HepG2 (cell line): Measurements from ENCODE around the gene CDKN3. TPM values are rescaled to one million over a fixed set of nuclear protein-coding genes. Genes with fewer than 3 reads are reported as not detected.

ENCODE experiments used
- CBFB ChIP-seq: sonication (generic); formaldehyde crosslinking; IDR thresholded peaks from 2 replicates; pipeline ENCODE4 v1.4.0; 2020; ENCODE audit warnings: missing genetic modification reagents
- FOXA3 ChIP-seq: IDR thresholded peaks from 2 replicates; pipeline ENCODE4 v1.6.1; 2016; ENCODE audit warnings: missing genetic modification reagents, missing compliant biosample characterization
- HNF4G ChIP-seq, 2 experiments: sonication (generic) in 1 of 2; formaldehyde crosslinking in 1 of 2; IDR thresholded peaks; 2 replicates each; pipeline versions ENCODE4 v1.4.0 to v1.6.1; 2011 to 2020; ENCODE audit warnings: borderline replicate concordance in 2 of 2, low read depth in 2 of 2, mild to moderate bottlenecking in 2 of 2, low read length in 1 of 2, missing genetic modification reagents in 1 of 2, moderate library complexity in 1 of 2
- MAFF ChIP-seq: IDR thresholded peaks from 2 replicates; pipeline ENCODE4 v1.6.1; 2011; ENCODE audit warnings: low read depth, low read length, improper control_type of control experiment
- MIER3 ChIP-seq: IDR thresholded peaks from 2 replicates; pipeline ENCODE4 v1.6.1; 2016; ENCODE audit warnings: missing compliant biosample characterization, borderline replicate concordance
- NFIC ChIP-seq: IDR thresholded peaks from 2 replicates; pipeline ENCODE4 v1.6.1; 2012; ENCODE audit warnings: mild to moderate bottlenecking, low read length, inconsistent platforms
- RCOR2 ChIP-seq: IDR thresholded peaks from 2 replicates; pipeline ENCODE4 v1.6.1; 2016; ENCODE audit warnings: missing biosample characterization, missing genetic modification reagents
- SKI ChIP-seq: fragments of 450-650 bp; IDR thresholded peaks from one replicate; pipeline ENCODE4 v1.6.1; 2018; ENCODE audit warnings: mild to moderate bottlenecking; ENCODE audit not compliant: partially characterized antibody
- ZFY ChIP-seq: sonication (generic); formaldehyde crosslinking; IDR thresholded peaks from 2 replicates; pipeline ENCODE4 v1.4.0; 2020; ENCODE audit warnings: missing genetic modification reagents
- ZMYM4 ChIP-seq: sonication (generic); formaldehyde crosslinking; IDR thresholded peaks from 2 replicates; pipeline ENCODE4 v1.8.1; 2023; ENCODE audit warnings: mild to moderate bottlenecking, missing genetic modification reagents
- ZNF572 ChIP-seq: sonication (generic); formaldehyde crosslinking; IDR thresholded peaks from 2 replicates; pipeline ENCODE4 v1.5.1; 2020; ENCODE audit warnings: mild to moderate bottlenecking, missing genetic modification reagents
- ZNF782 ChIP-seq: sonication (generic); formaldehyde crosslinking; IDR thresholded peaks from 2 replicates; pipeline ENCODE4 v1.4.0; 2020; ENCODE audit warnings: missing genetic modification reagents, mild to moderate bottlenecking, borderline replicate concordance
- ZNF788 ChIP-seq: sonication (generic); formaldehyde crosslinking; IDR thresholded peaks from 2 replicates; pipeline ENCODE4 v1.5.0; 2020; ENCODE audit warnings: mild to moderate bottlenecking, missing genetic modification reagents, borderline replicate concordance
- ZSCAN31 ChIP-seq: sonication (generic); formaldehyde crosslinking; IDR thresholded peaks from 2 replicates; pipeline ENCODE4 v1.5.0; 2020; ENCODE audit warnings: low read depth, mild to moderate bottlenecking, missing genetic modification reagents
- polyA plus RNA-seq, 8 experiments: library from polyadenylated mRNA; depleted of rRNA in 3 of 8; stranded (reverse) in 7 of 8; unstranded in 1 of 8; fragments of >200 nt; fragmentation: Illumina TruSeq in 4 of 8; extraction: Trizol in 4 of 8; gene quantifications; 2 replicates each; pipeline versions ENCODE4 v1.2.1 to v1.2.3, GENCODE V29; 2011 to 2016; ENCODE audit warnings: low read depth in 4 of 8, missing spikeins in 1 of 8, mixed read lengths in 1 of 8; ENCODE audit not compliant: insufficient read depth in 1 of 8
- total RNA-seq, 5 experiments: library from RNA; depleted of rRNA; stranded (reverse); fragments of >200 nt; fragmentation: Illumina TruSeq; extraction: Trizol; gene quantifications; 2 replicates each; pipeline ENCODE4 v1.2.3, GENCODE V29; 2016; ENCODE audit warnings: low read depth in 1 of 5
- TF ChIP-seq, protein P1 (sequence below): sonication (generic); formaldehyde crosslinking; IDR thresholded peaks from 2 replicates; pipeline ENCODE4 v1.4.0; 2020; ENCODE audit warnings: missing genetic modification reagents
- TF ChIP-seq, protein P2 (sequence below): sonication (generic); formaldehyde crosslinking; IDR thresholded peaks from 2 replicates; pipeline ENCODE4 v1.4.0; 2020; ENCODE audit warnings: mild to moderate bottlenecking, missing genetic modification reagents
- TF ChIP-seq, protein P3 (sequence below): sonication (generic); formaldehyde crosslinking; IDR thresholded peaks from 2 replicates; pipeline ENCODE4 v1.4.0; 2020; ENCODE audit warnings: missing genetic modification reagents, borderline replicate concordance
- TF ChIP-seq, protein P4 (sequence below): sonication (generic); formaldehyde crosslinking; IDR thresholded peaks from 2 replicates; pipeline ENCODE4 v1.4.0; 2020; ENCODE audit warnings: missing genetic modification reagents

The CDKN3 gene
- total and polyA plus RNA-seq, 2 of the 13 experiments (the other 11 are each of a cell fraction or from before 2014, with no cell fraction given): 63.0 to 88.9 TPM

DNA sequence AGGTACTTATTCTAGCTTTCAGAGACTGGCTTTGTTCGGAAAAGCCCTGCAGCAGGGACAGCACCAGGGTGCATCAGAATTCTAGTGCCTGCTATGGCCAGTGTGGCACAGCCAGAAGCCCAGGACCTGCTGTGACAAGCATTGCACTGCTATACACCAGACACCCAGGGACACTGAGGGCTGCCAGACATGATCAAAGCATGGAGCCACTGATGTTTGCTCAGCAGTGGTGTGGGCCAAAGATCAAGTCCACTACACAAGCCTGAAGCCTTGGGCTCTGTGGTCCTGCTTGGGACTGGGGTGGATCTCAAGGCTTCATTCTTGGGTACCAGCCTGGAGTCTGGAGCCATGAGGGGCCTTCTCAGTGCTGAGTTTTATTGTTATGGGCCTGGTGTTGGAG is 36.1 kb upstream of the CDKN3 start (continued):
- TF ChIP-seq, protein P1, sequence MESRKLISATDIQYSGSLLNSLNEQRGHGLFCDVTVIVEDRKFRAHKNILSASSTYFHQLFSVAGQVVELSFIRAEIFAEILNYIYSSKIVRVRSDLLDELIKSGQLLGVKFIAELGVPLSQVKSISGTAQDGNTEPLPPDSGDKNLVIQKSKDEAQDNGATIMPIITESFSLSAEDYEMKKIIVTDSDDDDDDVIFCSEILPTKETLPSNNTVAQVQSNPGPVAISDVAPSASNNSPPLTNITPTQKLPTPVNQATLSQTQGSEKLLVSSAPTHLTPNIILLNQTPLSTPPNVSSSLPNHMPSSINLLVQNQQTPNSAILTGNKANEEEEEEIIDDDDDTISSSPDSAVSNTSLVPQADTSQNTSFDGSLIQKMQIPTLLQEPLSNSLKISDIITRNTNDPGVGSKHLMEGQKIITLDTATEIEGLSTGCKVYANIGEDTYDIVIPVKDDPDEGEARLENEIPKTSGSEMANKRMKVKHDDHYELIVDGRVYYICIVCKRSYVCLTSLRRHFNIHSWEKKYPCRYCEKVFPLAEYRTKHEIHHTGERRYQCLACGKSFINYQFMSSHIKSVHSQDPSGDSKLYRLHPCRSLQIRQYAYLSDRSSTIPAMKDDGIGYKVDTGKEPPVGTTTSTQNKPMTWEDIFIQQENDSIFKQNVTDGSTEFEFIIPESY: peak; percentile 28; the same call in 1 of the 2 replicates
- TF ChIP-seq ZNF572 (CRISPR knock-in tag) (0 out of 2 replicates have a peak, but pooled peaks have one; percentile 45), ZNF782 (CRISPR knock-in tag) (no peak), ZSCAN31 (0 out of 2 replicates have a peak, but pooled peaks have one; percentile 61), FOXA3 (CRISPR knock-in tag) (peak; percentile 85), HNF4G (IDR thresholded peaks at IDR 0.05; ENCODE audit: borderline replicate concordance, low read depth, low read length) (peak; percentile 71; the same call in 1 of the 2 replicates), HNF4G (CRISPR knock-in tag; IDR thresholded peaks at IDR 0.05; ENCODE audit: borderline replicate concordance, low read depth) (no peak; the same call in 1 of the 2 replicates), RCOR2 (peak; percentile 55; the same call in 1 of the 2 replicates), MAFF (no peak), CBFB (0 out of 2 replicates have a peak, but pooled peaks have one; percentile 36), MIER3 (CRISPR knock-in tag) (peak; percentile 20; the same call in 1 of the 2 replicates), NFIC (no peak), ZNF788 (CRISPR knock-in tag) (peak; percentile 72; the same call in 1 of the 2 replicates), SKI (peak; percentile 88), ZMYM4 (CRISPR knock-in tag) (peak; percentile 87), ZFY (CRISPR knock-in tag) (0 out of 2 replicates have a peak, but pooled peaks have one; percentile 38)
- TF ChIP-seq, protein P2, sequence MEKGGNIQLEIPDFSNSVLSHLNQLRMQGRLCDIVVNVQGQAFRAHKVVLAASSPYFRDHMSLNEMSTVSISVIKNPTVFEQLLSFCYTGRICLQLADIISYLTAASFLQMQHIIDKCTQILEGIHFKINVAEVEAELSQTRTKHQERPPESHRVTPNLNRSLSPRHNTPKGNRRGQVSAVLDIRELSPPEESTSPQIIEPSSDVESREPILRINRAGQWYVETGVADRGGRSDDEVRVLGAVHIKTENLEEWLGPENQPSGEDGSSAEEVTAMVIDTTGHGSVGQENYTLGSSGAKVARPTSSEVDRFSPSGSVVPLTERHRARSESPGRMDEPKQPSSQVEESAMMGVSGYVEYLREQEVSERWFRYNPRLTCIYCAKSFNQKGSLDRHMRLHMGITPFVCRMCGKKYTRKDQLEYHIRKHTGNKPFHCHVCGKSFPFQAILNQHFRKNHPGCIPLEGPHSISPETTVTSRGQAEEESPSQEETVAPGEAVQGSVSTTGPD (CRISPR knock-in tag): 0 out of 2 replicates have a peak, but pooled peaks have one; percentile 27
- TF ChIP-seq, protein P3, sequence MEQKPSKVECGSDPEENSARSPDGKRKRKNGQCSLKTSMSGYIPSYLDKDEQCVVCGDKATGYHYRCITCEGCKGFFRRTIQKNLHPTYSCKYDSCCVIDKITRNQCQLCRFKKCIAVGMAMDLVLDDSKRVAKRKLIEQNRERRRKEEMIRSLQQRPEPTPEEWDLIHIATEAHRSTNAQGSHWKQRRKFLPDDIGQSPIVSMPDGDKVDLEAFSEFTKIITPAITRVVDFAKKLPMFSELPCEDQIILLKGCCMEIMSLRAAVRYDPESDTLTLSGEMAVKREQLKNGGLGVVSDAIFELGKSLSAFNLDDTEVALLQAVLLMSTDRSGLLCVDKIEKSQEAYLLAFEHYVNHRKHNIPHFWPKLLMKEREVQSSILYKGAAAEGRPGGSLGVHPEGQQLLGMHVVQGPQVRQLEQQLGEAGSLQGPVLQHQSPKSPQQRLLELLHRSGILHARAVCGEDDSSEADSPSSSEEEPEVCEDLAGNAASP (CRISPR knock-in tag): peak; percentile 44; the same call in 1 of the 2 replicates
- TF ChIP-seq, protein P4, sequence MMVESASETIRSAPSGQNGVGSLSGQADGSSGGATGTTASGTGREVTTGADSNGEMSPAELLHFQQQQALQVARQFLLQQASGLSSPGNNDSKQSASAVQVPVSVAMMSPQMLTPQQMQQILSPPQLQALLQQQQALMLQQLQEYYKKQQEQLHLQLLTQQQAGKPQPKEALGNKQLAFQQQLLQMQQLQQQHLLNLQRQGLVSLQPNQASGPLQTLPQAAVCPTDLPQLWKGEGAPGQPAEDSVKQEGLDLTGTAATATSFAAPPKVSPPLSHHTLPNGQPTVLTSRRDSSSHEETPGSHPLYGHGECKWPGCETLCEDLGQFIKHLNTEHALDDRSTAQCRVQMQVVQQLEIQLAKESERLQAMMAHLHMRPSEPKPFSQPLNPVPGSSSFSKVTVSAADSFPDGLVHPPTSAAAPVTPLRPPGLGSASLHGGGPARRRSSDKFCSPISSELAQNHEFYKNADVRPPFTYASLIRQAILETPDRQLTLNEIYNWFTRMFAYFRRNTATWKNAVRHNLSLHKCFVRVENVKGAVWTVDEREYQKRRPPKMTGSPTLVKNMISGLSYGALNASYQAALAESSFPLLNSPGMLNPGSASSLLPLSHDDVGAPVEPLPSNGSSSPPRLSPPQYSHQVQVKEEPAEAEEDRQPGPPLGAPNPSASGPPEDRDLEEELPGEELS (CRISPR knock-in tag): peak; percentile 63; the same call in 1 of the 2 replicates
